HS-27A (cell line): ENCODE results near the gene TEKT1.
"Not testable (repeated sequence)": the region's sequence is repeated elsewhere in the genome, so short reads cannot be mapped to it uniquely, and the experiment has no call there.

Source experiments
- DNase-seq: peaks from one replicate; pipeline ENCODE4 v3.0.0-alpha.2; 2012; ENCODE audit warnings: low read depth, missing footprints

The TEKT1 gene

GRCh38 chr17:6831661-6832263 lies at the start of gene TEKT1:
TEKT1 (minus strand) TSS chr17:6831729; CDS start chr17:6830376, 1,353 bp downstream.
- no peak for DNase-seq

DNA sequence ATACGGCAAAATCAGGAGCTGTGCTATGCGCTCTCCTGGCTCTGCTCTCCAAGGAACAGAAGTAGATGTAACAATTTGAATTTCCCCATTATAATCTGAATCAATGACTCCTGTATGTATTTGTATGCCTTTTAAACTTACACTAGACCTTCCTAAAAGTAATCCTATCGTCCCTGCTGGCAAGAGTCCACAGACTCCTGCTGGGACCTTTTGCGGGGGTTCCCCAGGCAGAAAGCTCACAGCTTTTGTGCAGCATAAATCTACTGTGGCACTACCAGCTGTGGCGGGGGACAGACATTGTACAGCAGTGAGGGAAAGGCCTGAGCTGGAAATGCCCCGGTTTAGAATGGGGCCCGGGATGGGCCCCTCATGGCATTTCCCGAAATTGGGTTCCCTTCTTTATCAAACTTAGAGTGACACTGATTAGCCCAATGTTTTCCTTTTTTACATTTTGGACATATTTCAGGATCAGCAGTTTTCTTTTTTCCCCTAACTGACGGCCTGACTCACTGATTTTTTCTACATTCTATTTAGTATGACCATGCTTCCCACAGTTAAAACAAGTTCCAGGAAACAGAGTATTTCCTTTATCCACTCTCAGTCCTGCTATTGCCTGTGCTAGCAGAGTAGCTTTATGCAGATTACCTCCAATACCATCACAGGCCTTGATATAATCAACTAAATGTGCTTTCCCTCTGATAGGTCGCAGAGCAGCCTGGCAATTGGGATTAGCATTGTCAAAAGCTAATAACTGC lies 47.9 kb upstream of the TEKT1 start:
- not testable (repeated sequence) for DNase-seq

- DNase-seq: not testable (repeated sequence)
Observed at GRCh38 chr17:6875276-6875675, 43.7 kb upstream of the TEKT1 start.

DNA sequence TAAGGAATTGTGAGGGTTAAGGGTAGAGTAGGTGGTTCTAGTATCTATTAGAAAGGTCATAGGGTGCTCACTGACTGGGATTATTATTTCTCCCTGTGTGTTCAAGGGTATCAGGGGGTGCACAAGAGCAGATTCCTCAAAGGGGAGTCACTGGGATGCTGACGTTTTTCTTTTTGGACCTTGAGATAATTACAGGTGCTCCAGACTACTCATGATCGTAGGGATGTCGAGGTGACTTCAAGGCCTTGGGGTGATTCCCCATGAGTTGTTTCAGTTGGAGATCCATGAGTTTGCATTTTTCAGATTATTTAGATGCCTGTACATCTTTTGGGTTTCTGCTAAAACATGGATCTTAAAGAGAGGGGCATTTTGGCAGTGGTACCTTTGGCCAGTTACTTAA lies 41.4 kb upstream of the TEKT1 start:
- no peak for DNase-seq

- DNase-seq: no peak
Observed at GRCh38 chr17:6870841-6871240, 39.3 kb upstream of the TEKT1 start.

DNA sequence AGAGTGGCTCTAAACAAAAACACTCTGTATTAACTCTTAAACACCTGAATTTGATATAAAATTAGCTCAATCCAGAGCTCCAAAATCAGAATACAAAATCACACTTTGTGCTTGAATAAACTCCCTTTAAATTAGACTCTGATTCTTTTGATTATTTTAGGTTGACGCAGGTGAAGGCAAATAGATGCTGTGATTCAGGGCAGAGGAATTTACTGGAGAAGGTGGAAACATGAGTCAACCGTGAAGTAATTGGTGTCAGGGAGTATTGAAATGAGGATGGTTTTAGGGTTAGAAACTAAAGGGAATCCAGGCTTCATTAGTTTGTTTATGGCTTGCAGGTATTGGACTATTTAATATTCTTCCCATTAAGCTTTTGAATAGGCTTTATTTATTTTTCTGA lies 37.1 kb upstream of the TEKT1 start:
- DNase-seq: no peak

DNA sequence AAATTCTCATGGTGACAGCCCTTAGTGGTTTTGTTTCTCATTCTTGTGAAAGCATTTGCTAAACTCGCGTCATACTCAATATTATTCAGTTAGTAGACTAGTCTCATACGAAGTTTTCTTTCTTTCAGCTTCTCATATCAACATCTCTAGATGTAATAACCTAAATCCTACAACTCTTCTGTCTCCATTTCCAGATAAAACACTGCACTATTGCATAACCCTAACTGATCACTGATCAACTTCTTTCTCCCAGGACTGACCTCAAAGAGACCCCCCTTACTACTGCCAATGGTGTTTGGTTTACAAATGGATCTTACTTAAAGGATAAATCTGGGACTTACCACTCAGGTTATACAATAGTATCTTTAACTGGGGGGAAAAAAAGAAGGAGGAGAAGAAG lies 36.3 kb upstream of the TEKT1 start:
- DNase-seq: no peak

GRCh38 chr17:6862825-6863224 lies 31.3 kb upstream of the TEKT1 start:
- DNase-seq: no peak

DNA sequence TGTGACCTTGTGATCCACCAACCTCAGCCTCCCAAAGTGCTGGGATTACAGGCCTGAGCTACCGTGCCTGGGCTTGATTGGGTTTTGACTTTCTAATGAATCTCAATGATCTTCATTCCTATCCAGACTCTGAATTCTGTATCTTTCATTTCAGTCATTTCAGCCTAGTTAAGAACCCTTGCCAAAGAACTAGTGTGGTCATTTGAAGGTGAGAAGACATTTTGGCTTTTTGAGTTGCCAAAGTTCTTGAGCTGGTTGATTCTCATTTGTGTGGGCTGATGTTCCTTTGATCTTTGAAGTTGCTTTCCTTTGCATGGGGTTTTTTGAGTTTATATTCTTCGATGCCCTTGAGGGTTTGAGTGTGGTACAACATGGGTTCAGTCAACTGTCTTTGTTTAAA lies 30.6 kb upstream of the TEKT1 start:
- DNase-seq: no peak

DNA sequence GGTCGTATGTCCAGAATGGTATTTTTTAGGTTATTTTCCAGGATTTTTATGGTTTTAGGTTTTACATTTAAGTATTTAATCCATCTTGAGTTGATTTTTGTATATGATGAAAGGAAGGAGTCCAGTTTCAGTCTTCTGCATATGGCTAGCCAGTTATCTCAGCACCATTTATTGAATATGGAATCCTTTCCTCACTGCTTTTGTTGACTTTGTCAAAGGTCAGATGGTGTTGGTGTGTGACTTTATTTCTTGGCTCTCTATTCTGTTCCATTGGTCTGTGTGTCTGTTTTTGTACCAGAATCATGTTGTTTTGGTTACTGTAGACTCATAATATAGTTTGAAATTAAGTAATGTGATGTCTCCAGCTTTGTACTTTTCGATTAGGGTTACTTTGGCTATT lies 26.4 kb upstream of the TEKT1 start:
- DNase-seq: no peak

GRCh38 chr17:6857336-6857735 lies 25.8 kb upstream of the TEKT1 start:
- no peak for DNase-seq

- DNase-seq: no peak
Observed at GRCh38 chr17:6856051-6856450, 24.5 kb upstream of the TEKT1 start.

DNA sequence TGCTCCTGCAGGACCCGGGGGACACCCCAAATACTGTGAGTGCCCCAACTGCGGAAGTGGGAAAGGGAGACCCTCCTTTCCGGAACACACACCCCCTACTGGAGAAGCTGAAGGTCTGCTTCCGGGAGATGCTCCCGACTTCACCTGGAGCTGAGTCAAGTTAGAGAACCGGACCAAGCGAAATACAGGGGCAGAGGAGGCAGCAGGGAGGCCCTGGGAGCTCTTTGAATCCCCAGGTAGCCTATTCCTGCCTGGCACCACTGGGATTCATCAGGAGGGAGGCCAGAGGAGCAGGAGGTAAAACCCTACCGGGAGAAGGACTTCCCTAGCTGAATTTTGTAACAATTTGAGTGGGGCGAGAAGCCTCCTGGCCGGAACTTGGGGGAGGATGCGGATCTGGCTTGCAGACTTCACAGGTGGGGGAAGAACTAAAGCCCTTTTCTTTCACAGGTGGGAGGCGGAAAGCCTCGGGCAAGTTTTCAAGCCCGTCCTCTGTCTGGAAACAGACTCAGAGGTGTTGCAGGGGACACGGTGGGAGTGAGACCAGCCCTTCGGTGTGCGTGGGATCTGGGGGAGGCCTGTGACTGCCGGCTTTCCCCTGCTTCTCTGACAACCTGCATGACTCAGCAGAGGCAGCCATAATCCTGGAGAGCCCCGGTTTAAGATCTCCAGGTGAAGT lies 22.4 kb upstream of the TEKT1 start:
- DNase-seq: no peak

DNA sequence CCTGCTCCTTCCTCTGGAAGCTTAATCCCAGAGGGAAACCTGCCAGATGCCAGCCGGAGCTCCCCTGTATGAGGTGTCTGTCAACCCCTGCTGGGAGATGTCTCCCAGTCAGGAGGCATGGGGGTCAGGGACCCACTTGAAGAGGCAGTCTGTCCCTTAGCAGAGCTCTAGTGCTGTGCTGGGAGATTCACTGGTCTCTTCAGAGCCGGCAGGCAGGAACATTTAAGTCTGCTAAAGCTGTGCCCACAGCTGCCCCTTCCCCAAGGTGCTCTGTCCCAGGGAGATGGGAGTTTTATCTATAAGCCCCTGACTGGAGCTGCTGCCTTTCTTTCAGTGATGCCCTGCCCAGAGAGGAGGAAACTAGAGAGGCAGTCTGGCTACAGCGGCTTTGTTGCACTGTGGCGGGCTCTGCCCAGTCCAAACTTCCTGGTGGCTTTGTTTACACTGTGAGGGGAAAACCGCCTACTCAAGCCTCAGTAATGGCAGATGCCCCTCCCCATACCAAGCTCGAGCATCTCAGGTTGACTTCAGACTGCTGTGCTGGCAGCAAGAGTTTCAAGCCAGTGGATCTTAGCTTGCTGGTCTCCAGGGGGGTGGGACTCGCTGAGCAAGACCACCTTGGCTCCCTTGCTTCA lies 17.1 kb upstream of the TEKT1 start:
- DNase-seq: not testable (repeated sequence)

DNA sequence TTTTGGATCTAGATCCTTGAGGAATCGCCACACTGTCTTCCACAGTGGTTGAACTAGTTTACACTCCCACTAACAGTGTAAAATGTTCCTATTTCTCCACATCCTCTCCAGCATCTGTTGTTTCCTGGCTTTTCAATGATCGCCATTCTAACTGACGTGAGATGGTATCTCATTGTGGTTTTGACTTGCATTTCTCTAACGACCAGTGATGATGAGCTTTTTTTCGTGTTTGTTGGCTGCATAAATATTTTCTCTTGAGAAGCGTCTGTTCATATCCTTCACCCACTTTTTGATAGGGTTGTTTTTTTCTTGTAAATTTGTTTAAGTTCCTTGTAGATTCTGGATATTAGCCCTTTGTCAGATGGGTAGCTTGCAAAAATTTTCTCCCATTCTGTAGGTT lies 14.6 kb upstream of the TEKT1 start:
- not testable (repeated sequence) for DNase-seq

DNA sequence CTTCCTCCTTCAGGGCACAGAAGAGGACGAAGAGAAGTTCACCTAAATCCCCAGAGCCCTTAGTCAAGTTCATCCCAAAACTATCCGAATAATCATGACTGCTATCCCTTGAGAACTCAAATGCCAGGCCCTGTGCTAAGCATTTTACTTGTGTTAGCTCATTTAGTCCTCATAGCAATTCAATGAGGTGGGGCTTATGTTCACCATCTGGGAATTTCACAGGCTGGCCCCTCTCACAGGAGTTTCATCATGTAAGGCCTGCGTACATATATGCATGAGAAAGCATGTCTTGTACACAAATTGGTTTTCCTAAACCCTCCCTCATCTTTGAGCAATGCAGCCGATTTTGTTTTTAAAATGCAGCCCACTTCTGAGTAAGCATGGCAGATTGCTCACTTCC lies 12.9 kb upstream of the TEKT1 start:
- DNase-seq: not testable (repeated sequence)

DNA sequence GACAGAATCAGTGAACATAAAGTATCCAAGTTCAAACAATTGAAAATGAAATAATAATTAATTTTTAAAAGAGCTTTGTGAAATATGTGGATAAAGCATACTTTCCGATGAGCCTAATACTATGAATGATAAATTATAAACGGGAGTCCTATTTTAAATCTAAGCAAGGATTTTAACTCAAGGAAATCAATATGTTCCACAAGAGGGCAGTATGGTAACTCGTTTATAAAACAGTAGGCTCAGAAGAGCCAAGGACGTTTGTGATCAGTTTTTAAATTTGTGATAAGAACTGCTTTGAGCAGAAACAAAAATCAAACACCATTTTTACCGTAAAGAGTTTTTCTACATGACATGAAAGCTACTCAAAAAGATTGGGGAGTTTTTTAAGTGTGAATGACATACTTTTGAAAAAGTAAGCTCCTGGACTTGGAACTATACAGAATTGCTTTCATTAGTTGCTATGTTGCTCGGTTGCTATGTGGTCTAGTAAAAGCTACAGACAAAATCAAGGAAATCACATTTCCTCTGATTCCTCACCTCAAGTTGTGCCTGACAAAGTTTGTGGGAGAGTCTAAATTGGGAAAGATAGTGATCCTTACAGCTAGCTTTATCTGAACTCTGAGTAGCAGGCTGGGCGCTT lies 11.8 kb upstream of the TEKT1 start:
- DNase-seq: peak; percentile 11

GRCh38 chr17:6841769-6842168 lies 10.2 kb upstream of the TEKT1 start:
- DNase-seq: not testable (repeated sequence)

- no peak for DNase-seq
Observed at GRCh38 chr17:6830383-6830986, 1.0 kb downstream of the TEKT1 start.

GRCh38 chr17:6823011-6823442 lies 8.5 kb downstream of the TEKT1 start:
- no peak for DNase-seq

- DNase-seq: no peak
Observed at GRCh38 chr17:6818938-6819337, 12.6 kb downstream of the TEKT1 start.

GRCh38 chr17:6816368-6816767 lies 15.2 kb downstream of the TEKT1 start:
- not testable (repeated sequence) for DNase-seq
